NB4 (cell line): ENCODE data around the gene NAPA.

Experiments used
- CTCF ChIP-seq: IDR thresholded peaks from one replicate; pipeline ENCODE4 v1.5.1; 2012; ENCODE audit warnings: low read depth, low read length
- POLR2A ChIP-seq: IDR thresholded peaks from 2 replicates; pipeline ENCODE4 v1.6.1; 2011; ENCODE audit warnings: mild to moderate bottlenecking; ENCODE audit not compliant: insufficient read length; ENCODE audit errors: extremely low read depth

- TF ChIP-seq POLR2A, result no peak
- TF ChIP-seq CTCF, result no peak
These were observed 43.0 kb downstream of the NAPA start, which contains the start of gene SLC8A2 for GRCh38 chr19:47471733-47472457.
